ENCODE data around the gene RNU4-1.

RNU4-1 gene

GRCh38 chr12:120287491-120287890 lies 5.5 kb downstream of the RNU4-1 start:
- DNase-seq, result no peak

- DNase-seq, result no peak
These were observed 6.1 kb downstream of the RNU4-1 start for GRCh38 chr12:120286768-120287490.

- no peak for DNase-seq
These were observed 8.7 kb downstream of the RNU4-1 start for GRCh38 chr12:120284381-120284780.

GRCh38 chr12:120283318-120283717 lies 9.7 kb downstream of the RNU4-1 start:
- no peak for DNase-seq

- DNase-seq, result no peak
These were observed 14.6 kb downstream of the RNU4-1 start for GRCh38 chr12:120278137-120279069.

- no peak for DNase-seq
These were observed 16.3 kb downstream of the RNU4-1 start for GRCh38 chr12:120276734-120277133.

GRCh38 chr12:120267736-120268135 lies 25.3 kb downstream of the RNU4-1 start:
- no peak for DNase-seq

- no peak for DNase-seq
These were observed 26.7 kb downstream of the RNU4-1 start for GRCh38 chr12:120266180-120266870.

- DNase-seq, result peak; percentile 89 to 95
These were observed 27.4 kb downstream of the RNU4-1 start, which contains the start of gene PXN for GRCh38 chr12:120265473-120266179. Gene PXN, minus strand, starts transcription at chr12:120265730. Its CDS starts 101 bp downstream, at chr12:120265629.

- no peak for DNase-seq
These were observed 28.0 kb downstream of the RNU4-1 start for GRCh38 chr12:120264904-120265472.

- no peak for DNase-seq
These were observed 28.7 kb downstream of the RNU4-1 start for GRCh38 chr12:120264086-120264903.

GRCh38 chr12:120263748-120264085 lies 29.3 kb downstream of the RNU4-1 start:
- DNase-seq, result no peak

GRCh38 chr12:120262852-120263747 lies 29.9 kb downstream of the RNU4-1 start:
- no peak for DNase-seq

- no peak for DNase-seq
These were observed 30.8 kb downstream of the RNU4-1 start for GRCh38 chr12:120261951-120262851.

GRCh38 chr12:120260607-120261006 lies 32.4 kb downstream of the RNU4-1 start:
- DNase-seq, result no peak

GRCh38 chr12:120259418-120260202 lies 33.4 kb downstream of the RNU4-1 start:
- DNase-seq, result no peak

- DNase-seq, result no peak
These were observed 34.6 kb downstream of the RNU4-1 start for GRCh38 chr12:120258323-120258896.

Data from stimulated activated CD4-positive, alpha-beta T cell treated with anti-CD3 and anti-CD28 coated beads, Interleukin-2, amount 100 ng/mL, for 48 hours (primary cell).